ENCODE measurements around the gene ASTL.

GRCh38 chr2:96105994-96106715 is 32.1 kb downstream of the ASTL start:
- no peak for TF ChIP-seq EZH2 (IDR thresholded peaks at IDR 0.05; ENCODE audit: insufficient read depth, poor library complexity, severe bottlenecking)
- TF ChIP-seq EZH2phosphoT487 (IDR thresholded peaks at IDR 0.05; ENCODE audit: insufficient read depth, low read depth): no peak

Data from GM23248 (cell line).